GM12878 (cell line): Measurements from ENCODE around the gene RPL18. TPM values are rescaled to one million over a fixed set of nuclear protein-coding genes. Genes with fewer than 3 reads are reported as not detected.
A peak's percentile ranks its signal among the peaks of the same experiment; 100 is the strongest.

Source experiments
- ATAC-seq: fragments of 200-7000 bp; cut with Tn5 transposase; 3 replicates; pipeline ENCODE4 v1.9.1; 2020; ENCODE audit warnings: mild to moderate bottlenecking, moderate library complexity
- BruUV-seq: library from RNA; stranded (reverse); fragments of 400-500 nt; replicated peaks from 2 replicates; lab custom pipeline; 2021; lab: Mats Ljungman, UMichigan
- CTCF ChIA-PET: fragments of 300-600 bp; sonication (Branson Sonifier 250); formaldehyde crosslinking; extraction: SDS; loops from one replicate; lab custom pipeline; 2021; ENCODE audit warnings: inconsistent platforms; lab: Yijun Ruan, JAX
- POLR2A ChIA-PET: fragments of 350-600 bp; formaldehyde crosslinking; extraction: SDS; loops from one replicate; lab custom pipeline; 2021; ENCODE audit warnings: inconsistent platforms; lab: Charles Lee
- RAD21 ChIA-PET: fragments of 300-600 bp; sonication (Branson Sonifier 250); formaldehyde crosslinking; loops from one replicate; lab custom pipeline; 2023; ENCODE audit warnings: antibody characterized with exemption; ENCODE audit not compliant: unreplicated experiment; lab: Charles Lee
- SMC1A ChIA-PET: fragments of 300-600 bp; sonication (Branson Sonifier 250); formaldehyde crosslinking; loops from one replicate; lab custom pipeline; 2023; ENCODE audit not compliant: unreplicated experiment, uncharacterized antibody; lab: Charles Lee
- DNase-seq: peaks from one replicate; pipeline ENCODE4 v3.0.0-alpha.2; 2011; ENCODE audit warnings: low read depth, low spot score
- FAIRE-seq: peaks from 3 replicates; lab custom pipeline; 2011; peaks lifted over from hg19 to GRCh38; lab: Jason Lieb, UNC
- H2AFZ ChIP-seq: 2 replicates; pipeline ENCODE4 v1.6.0; 2011; ENCODE audit warnings: low read depth, low read length, control low read depth; ENCODE audit not compliant: control insufficient read depth
- H3K27ac ChIP-seq: 2 replicates; pipeline ENCODE4 v1.5.1; 2011; ENCODE audit warnings: control low read depth; ENCODE audit not compliant: control insufficient read depth, insufficient read depth
- H3K27me3 ChIP-seq, 2 experiments: replicated peaks in 1 of 2; 2 replicates each; pipeline versions ENCODE4 v1.6.0 to v1.6.1; 2011; ENCODE audit warnings: low read length in 1 of 2; ENCODE audit not compliant: control insufficient read depth in 2 of 2, insufficient read depth in 2 of 2
- H3K36me3 ChIP-seq, 2 experiments: 2 replicates each; pipeline ENCODE4 v1.5.1; 2011; ENCODE audit warnings: low read length in 1 of 2; ENCODE audit not compliant: control insufficient read depth in 2 of 2, insufficient read depth in 2 of 2
- H3K4me1 ChIP-seq: 2 replicates; pipeline ENCODE4 v1.6.1; 2011; ENCODE audit warnings: mild to moderate bottlenecking, low read length, moderate library complexity, mixed read lengths; ENCODE audit not compliant: control insufficient read depth, insufficient read depth
- H3K4me2 ChIP-seq: 2 replicates; pipeline ENCODE4 v1.6.0; 2011; ENCODE audit warnings: control low read depth; ENCODE audit not compliant: control insufficient read depth, insufficient read depth
- H3K4me3 ChIP-seq: fragments of 200-600 bp; sonication (generic); 2 replicates; pipeline ENCODE4 v1.5.1; 2016
- H3K79me2 ChIP-seq: 2 replicates; pipeline ENCODE4 v1.6.0; 2011; ENCODE audit warnings: low read length; ENCODE audit not compliant: control insufficient read depth, insufficient read depth
- H3K9ac ChIP-seq: 2 replicates; pipeline ENCODE4 v1.8.0; 2011; ENCODE audit warnings: low read length, control low read depth, mixed read lengths; ENCODE audit not compliant: control insufficient read depth, insufficient read depth
- H3K9me3 ChIP-seq: replicated peaks from 3 replicates; pipeline ENCODE4 v1.5.1; 2011; ENCODE audit warnings: mild to moderate bottlenecking, low read length; ENCODE audit not compliant: control insufficient read depth, insufficient read depth
- H4K20me1 ChIP-seq: 2 replicates; pipeline ENCODE4 v1.6.0; 2011; ENCODE audit not compliant: control insufficient read depth, insufficient read depth
- ASH2L ChIP-seq: fragments of 300-600, 200-600 bp; sonication (generic); IDR thresholded peaks from 2 replicates; pipeline ENCODE4 v1.6.1; 2017; ENCODE audit warnings: low read depth, mild to moderate bottlenecking, borderline replicate concordance
- ATF7 ChIP-seq: fragments of 450-650 bp; IDR thresholded peaks from 2 replicates; pipeline ENCODE4 v1.6.1; 2016; ENCODE audit warnings: low read depth, mild to moderate bottlenecking
- BACH1 ChIP-seq: fragments of 450-650 bp; IDR thresholded peaks from 2 replicates; pipeline ENCODE4 v1.6.1; 2017; ENCODE audit warnings: mild to moderate bottlenecking, borderline replicate concordance
- DPF2 ChIP-seq: fragments of 450-650 bp; IDR thresholded peaks from 2 replicates; pipeline ENCODE4 v1.6.1; 2017; ENCODE audit warnings: mild to moderate bottlenecking
- GATAD2B ChIP-seq: fragments of 450-650 bp; conservative IDR thresholded peaks from 2 replicates; pipeline ENCODE4 v1.6.1; 2017; ENCODE audit warnings: low read depth, mild to moderate bottlenecking, moderate library complexity
- ZNF207 ChIP-seq: fragments of 450-650 bp; IDR thresholded peaks from 2 replicates; pipeline ENCODE4 v1.6.1; 2014; ENCODE audit warnings: antibody characterized with exemption, mild to moderate bottlenecking, borderline replicate concordance
- ZNF217 ChIP-seq: fragments of 450-650 bp; IDR thresholded peaks from 2 replicates; pipeline ENCODE4 v1.6.1; 2017; ENCODE audit warnings: antibody characterized with exemption, mild to moderate bottlenecking
- WGBS: methylation state at CpG from one replicate; pipeline ENCODE4 v1.1.6; 2016; ENCODE audit warnings: low lambda C conversion rate; ENCODE audit not compliant: insufficient replicate concordance, insufficient coverage; ENCODE audit errors: missing lambda C conversion rate; 5-methylcytosine and 5-hydroxymethylcytosine counted together
- in situ Hi-C: fragments of 300-500 bp; cut with MboI; formaldehyde crosslinking; loops from 9 replicates; pipeline ENCODE4 v1.14.3; 2018; ENCODE audit warnings: mixed read lengths
- intact Hi-C: fragments of 100-400 bp; cut with micrococcal nuclease; formaldehyde crosslinking; loops from one replicate; pipeline ENCODE4 v1.14.2; 2022; ENCODE audit not compliant: unreplicated experiment
- polyA plus RNA-seq, 11 experiments: library from polyadenylated mRNA; depleted of rRNA in 4 of 11; unstranded in 6 of 11; stranded (reverse) in 5 of 11; fragments of >200 nt; fragmentation: Nextera tagmentation in 4 of 11; fragmentation: Illumina TruSeq in 1 of 11; extraction: Ambion mirVana in 4 of 11; extraction: Trizol in 1 of 11; gene quantifications; 1 replicate in 1 of 11; 2 replicates in 10 of 11; pipeline versions ENCODE4 v1.2.1 to v1.2.3, GENCODE V29; 2011 to 2016; ENCODE audit warnings: inconsistent platforms in 2 of 11, missing spikeins in 2 of 11, low read depth in 1 of 11
- total RNA-seq, 4 experiments: library from RNA; depleted of rRNA in 3 of 4; stranded (reverse); fragments of >200 nt in 3 of 4; fragmentation: Illumina TruSeq in 1 of 4; extraction: Trizol in 1 of 4; gene quantifications; 2 replicates each; pipeline versions ENCODE4 v1.2.1 to v1.2.3, GENCODE V29; 2013 to 2021
- TF ChIP-seq, protein P1 (sequence below): fragments of 450-650 bp; IDR thresholded peaks from 2 replicates; pipeline ENCODE4 v1.6.1; 2018; ENCODE audit warnings: mild to moderate bottlenecking, low read depth, moderate library complexity; ENCODE audit not compliant: partially characterized antibody
- TF ChIP-seq, protein P2 (sequence below): IDR thresholded peaks from 2 replicates; pipeline ENCODE4 v1.6.1; 2012; ENCODE audit warnings: low read depth, low read length, improper control_type of control experiment
- TF ChIP-seq, protein P3 (sequence below): fragments of 450-650 bp; IDR thresholded peaks from 2 replicates; pipeline ENCODE4 v1.6.1; 2017; ENCODE audit warnings: low read depth, mild to moderate bottlenecking, moderate library complexity
- TF ChIP-seq, protein P4 (sequence below): fragments of 450-650 bp; IDR thresholded peaks from 2 replicates; pipeline ENCODE4 v1.6.1; 2017; ENCODE audit warnings: borderline replicate concordance

RPL18 gene
- total and polyA plus RNA-seq, 10 of the 15 experiments (the other 5 are each of a cell fraction or from before 2014, with no cell fraction given): 393 to 4,267 (median 2,019) TPM

DNA sequence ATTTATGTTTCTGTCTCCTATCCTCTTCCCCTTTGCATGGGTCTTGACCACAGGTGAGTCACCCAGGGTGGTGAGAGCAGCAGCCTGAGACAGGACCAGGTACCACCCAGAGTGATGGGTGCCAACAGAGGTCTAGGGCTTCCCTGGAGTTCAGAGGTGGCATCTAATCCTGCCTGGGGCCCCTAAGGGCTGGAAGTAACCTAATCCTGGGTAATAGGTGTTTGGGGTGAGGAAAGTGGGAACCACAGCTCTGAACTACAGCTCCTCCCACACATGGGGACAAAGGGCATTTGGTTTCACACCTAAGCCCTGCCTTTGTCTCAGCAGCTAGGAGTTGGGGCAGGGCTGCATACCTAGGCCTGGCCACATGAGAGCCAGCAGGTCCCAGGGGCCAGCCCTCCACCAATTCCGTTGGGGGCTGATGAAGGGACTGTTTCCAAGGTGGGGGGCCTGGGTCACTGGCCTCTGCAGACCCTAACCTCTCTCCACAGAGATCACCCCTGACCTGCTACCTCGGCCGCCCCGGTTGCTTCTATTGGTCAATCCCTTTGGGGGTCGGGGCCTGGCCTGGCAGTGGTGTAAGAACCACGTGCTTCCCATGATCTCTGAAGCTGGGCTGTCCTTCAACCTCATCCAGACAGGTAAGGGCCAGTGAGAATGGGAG, 8.4 kb upstream of the RPL18 start:
- no peak for DNase-seq
- FAIRE-seq: no peak
- intact Hi-C loops: no loop called here
- H3K4me1 ChIP-seq: peaks cover 12% of the 10 kb centered on the region
- H3K27me3 ChIP-seq: no peaks in the 10 kb centered on the region
- H3K4me3 ChIP-seq: no peak overlapping the region
- no peaks in the 10 kb centered on the region for H3K9me3 ChIP-seq
- H3K27ac ChIP-seq: no peak overlapping the region
- H3K4me2 ChIP-seq: no peak overlapping the region
- SMC1A ChIA-PET: no interaction called here
- H2AFZ ChIP-seq: no peak overlapping the region
- H3K9ac ChIP-seq: no peak overlapping the region
- CTCF ChIA-PET: no interaction called here
- H4K20me1 ChIP-seq: no peaks in the 10 kb centered on the region
- no peak for ATAC-seq
- no TSS peak for BruUV-seq
- peaks cover 6 to 8% of the 10 kb centered on the region in 2 experiments; a peak in 3 of 4 replicates for H3K36me3 ChIP-seq
- POLR2A ChIA-PET: interaction anchor here (0.8 to 1.0 kb wide), 2 partner anchors 10 to 246 kb away, joined by 3 read pairs; partner anchors contain the start of gene DBP
- peaks cover 14% of the 10 kb centered on the region for H3K79me2 ChIP-seq
- WGBS: 96% methylated on average over 6 of the region's 6 CpGs
- in situ Hi-C loops: loop anchor here (25.0 kb wide), 1 partner anchor 1260 kb away; the partner anchor contains the start of genes AKT1S1, IL4I1 and TBC1D17
- RAD21 ChIA-PET: interaction anchor here (0.6 to 1.6 kb wide), 2 partner anchors 8 to 40 kb away, joined by 3 to 6 read pairs; partner anchors contain the start of genes RPL18 and SPHK2
- TF ChIP-seq, protein P1, sequence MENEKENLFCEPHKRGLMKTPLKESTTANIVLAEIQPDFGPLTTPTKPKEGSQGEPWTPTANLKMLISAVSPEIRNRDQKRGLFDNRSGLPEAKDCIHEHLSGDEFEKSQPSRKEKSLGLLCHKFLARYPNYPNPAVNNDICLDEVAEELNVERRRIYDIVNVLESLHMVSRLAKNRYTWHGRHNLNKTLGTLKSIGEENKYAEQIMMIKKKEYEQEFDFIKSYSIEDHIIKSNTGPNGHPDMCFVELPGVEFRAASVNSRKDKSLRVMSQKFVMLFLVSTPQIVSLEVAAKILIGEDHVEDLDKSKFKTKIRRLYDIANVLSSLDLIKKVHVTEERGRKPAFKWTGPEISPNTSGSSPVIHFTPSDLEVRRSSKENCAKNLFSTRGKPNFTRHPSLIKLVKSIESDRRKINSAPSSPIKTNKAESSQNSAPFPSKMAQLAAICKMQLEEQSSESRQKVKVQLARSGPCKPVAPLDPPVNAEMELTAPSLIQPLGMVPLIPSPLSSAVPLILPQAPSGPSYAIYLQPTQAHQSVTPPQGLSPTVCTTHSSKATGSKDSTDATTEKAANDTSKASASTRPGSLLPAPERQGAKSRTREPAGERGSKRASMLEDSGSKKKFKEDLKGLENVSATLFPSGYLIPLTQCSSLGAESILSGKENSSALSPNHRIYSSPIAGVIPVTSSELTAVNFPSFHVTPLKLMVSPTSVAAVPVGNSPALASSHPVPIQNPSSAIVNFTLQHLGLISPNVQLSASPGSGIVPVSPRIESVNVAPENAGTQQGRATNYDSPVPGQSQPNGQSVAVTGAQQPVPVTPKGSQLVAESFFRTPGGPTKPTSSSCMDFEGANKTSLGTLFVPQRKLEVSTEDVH: no peak
- TF ChIP-seq, protein P2, sequence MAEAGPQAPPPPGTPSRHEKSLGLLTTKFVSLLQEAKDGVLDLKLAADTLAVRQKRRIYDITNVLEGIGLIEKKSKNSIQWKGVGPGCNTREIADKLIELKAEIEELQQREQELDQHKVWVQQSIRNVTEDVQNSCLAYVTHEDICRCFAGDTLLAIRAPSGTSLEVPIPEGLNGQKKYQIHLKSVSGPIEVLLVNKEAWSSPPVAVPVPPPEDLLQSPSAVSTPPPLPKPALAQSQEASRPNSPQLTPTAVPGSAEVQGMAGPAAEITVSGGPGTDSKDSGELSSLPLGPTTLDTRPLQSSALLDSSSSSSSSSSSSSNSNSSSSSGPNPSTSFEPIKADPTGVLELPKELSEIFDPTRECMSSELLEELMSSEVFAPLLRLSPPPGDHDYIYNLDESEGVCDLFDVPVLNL: no peak
- TF ChIP-seq ASH2L (no peak), GATAD2B (peak; percentile 62), DPF2 (peak; percentile 88; the same call in 1 of the 2 replicates), ZNF207 (no peak), ZNF217 (no peak), BACH1 (peak; percentile 52; the same call in 1 of the 2 replicates), ATF7 (0 out of 2 replicates have a peak, but pooled peaks have one; percentile 28)
- TF ChIP-seq, protein P3, sequence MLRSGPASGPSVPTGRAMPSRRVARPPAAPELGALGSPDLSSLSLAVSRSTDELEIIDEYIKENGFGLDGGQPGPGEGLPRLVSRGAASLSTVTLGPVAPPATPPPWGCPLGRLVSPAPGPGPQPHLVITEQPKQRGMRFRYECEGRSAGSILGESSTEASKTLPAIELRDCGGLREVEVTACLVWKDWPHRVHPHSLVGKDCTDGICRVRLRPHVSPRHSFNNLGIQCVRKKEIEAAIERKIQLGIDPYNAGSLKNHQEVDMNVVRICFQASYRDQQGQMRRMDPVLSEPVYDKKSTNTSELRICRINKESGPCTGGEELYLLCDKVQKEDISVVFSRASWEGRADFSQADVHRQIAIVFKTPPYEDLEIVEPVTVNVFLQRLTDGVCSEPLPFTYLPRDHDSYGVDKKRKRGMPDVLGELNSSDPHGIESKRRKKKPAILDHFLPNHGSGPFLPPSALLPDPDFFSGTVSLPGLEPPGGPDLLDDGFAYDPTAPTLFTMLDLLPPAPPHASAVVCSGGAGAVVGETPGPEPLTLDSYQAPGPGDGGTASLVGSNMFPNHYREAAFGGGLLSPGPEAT: peak; percentile 43; the same call in 1 of the 2 replicates
- TF ChIP-seq, protein P4, sequence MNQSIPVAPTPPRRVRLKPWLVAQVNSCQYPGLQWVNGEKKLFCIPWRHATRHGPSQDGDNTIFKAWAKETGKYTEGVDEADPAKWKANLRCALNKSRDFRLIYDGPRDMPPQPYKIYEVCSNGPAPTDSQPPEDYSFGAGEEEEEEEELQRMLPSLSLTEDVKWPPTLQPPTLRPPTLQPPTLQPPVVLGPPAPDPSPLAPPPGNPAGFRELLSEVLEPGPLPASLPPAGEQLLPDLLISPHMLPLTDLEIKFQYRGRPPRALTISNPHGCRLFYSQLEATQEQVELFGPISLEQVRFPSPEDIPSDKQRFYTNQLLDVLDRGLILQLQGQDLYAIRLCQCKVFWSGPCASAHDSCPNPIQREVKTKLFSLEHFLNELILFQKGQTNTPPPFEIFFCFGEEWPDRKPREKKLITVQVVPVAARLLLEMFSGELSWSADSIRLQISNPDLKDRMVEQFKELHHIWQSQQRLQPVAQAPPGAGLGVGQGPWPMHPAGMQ: no peak
